ENCODE measurements around the gene PRRC2C.
"Not testable (repeated sequence)": the region's sequence is repeated elsewhere in the genome, so short reads cannot be mapped to it uniquely, and the experiment has no call there.

The PRRC2C gene

DNA sequence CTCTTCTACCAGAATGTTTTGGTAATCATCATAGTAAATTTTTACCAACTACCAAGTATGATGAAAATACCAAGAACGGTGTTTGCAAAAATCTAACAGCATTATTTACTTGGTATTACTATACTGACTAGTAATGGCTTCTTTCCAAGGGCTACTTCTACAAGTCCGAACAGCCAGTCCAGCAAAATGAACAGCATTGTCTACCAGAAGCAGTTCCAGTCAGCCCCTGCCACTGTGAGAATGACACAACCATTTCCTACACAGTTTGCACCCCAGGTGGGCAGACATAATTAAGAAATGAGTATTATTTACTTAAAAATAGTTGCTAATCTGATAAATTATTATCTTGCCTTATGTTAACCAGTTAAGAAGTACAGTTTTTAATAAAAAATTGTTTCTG, 102.9 kb downstream of the PRRC2C start:
- no peak for DNase-seq

DNA sequence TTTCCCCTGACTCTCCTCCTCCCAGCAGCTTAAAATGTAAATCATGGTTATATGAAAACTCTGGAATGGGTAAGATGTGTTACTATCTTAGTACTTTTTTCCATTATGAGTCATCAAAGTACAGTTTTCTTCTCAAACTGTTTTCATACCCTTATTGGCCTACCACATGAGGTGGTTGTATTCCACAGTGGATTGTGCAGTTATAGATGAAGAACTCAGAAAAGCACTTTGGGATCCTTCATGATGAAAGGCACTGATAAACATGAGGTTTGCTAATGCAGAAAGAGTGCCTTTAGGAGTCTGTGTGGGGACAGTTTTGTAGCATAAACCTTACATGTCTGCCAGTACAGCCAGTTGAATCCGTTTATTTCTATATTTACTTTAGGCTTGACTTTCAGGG, 104.7 kb downstream of the PRRC2C start:
- DNase-seq, result no peak

DNA sequence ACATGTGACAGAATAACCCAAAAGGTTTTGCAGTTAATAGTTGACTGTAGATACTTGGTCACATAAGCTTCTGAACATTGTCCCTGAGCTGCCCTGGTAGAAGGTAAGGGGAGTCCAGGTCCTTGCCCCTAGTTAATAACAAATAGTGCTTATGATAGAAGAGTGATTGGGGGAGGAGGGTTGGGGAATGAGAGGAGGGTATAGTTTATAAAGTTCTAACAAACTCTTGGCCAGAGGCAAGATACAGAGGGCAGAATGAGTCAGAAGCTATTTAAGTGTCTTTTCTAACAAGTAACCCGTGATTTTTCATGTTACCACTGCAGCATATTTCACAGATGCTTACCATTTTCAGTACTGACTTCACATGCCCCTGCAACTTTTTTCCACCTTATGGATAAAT, 110.0 kb downstream of the PRRC2C start:
- DNase-seq, result no peak

DNA sequence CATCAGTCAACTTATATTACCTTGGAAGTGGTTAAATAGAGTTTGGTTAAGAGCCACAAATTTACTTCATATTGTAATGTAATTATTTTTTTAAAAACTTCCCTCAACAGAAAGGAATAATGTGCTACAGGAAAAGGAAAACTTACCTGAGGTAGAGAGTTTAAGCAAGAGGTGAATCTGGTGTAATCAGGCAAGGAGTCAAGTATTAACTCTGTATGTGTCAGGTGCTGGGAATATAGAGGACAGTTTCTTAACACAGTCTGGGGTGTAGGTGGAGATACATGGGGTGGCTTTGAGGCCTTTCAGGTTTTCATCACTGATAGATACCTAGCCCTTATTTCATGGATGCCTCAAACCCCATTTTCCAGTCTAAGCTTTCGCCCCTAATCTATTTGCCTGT, 110.8 kb downstream of the PRRC2C start:
- no peak for DNase-seq

GRCh38 chr1:171596705-171597104, 111.4 kb downstream of the PRRC2C start:
- no peak for DNase-seq

- DNase-seq, result no peak
Measured at GRCh38 chr1:171597203-171597602, 111.9 kb downstream of the PRRC2C start.

- DNase-seq, result not testable (repeated sequence)
Measured at GRCh38 chr1:171600310-171600709, 115.0 kb downstream of the PRRC2C start.

GRCh38 chr1:171600862-171601261, 115.5 kb downstream of the PRRC2C start:
- DNase-seq, result no peak

DNA sequence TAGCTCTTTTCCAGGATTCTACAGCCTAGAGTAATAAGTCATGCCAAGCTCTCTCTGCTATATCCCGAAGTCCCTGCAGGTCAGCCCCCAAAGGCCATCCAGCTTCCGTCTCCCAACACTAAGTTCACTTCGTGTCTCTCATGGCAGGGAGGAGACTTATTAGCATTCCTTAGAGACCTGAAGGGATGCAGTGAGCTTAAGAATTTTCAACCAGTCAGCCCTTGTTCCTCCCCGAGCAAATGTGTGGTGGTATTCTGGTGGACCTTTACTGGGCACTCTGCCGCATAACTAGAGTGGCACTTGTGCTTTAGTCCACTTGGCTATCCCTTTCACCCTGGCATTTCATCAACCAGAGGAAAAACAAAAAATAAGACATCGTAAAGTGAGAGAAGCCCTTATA, 117.7 kb downstream of the PRRC2C start:
- not testable (repeated sequence) for DNase-seq

- no peak for DNase-seq
Measured at GRCh38 chr1:171606402-171606941, 121.1 kb downstream of the PRRC2C start.

GRCh38 chr1:171610385-171610784, 125.1 kb downstream of the PRRC2C start:
- no peak for DNase-seq

- no peak for DNase-seq
Measured at GRCh38 chr1:171611306-171611705, 126.0 kb downstream of the PRRC2C start.

GRCh38 chr1:171613282-171613681, 128.0 kb downstream of the PRRC2C start:
- no peak for DNase-seq

GRCh38 chr1:171615122-171615906, 130.0 kb downstream of the PRRC2C start:
- not testable (repeated sequence) for DNase-seq

GRCh38 chr1:171616586-171616985, 131.3 kb downstream of the PRRC2C start:
- no peak for DNase-seq

GRCh38 chr1:171622152-171622462, 136.8 kb downstream of the PRRC2C start, which contains the start of gene MYOCOS:
MYOCOS (plus strand) TSS chr1:171622243; CDS start chr1:171623884, 1,641 bp downstream.
- no peak for DNase-seq

GRCh38 chr1:171623651-171624331, 138.5 kb downstream of the PRRC2C start:
- DNase-seq, result no peak

GRCh38 chr1:171625225-171625624, 139.9 kb downstream of the PRRC2C start:
- no peak for DNase-seq

DNA sequence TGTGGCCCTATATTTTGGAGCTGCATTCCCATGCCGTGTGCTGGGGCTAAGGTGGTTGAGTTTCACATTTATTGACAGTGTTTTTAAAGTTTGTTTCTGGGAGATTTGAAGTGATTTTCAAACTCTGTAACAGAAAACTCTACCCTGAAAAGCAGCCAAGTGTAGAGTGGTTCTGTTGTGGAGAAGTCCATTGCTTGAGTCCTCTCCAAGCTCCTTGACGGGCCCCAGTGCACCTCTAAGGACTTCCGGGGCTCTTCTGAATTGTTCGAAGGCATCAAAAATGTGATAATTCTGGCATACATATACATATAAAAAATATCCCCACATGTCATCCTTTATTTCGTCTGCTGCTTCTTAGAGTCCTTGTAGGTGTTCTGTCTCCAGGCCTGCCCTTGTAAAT, 141.7 kb downstream of the PRRC2C start:
- no peak for DNase-seq

DNA sequence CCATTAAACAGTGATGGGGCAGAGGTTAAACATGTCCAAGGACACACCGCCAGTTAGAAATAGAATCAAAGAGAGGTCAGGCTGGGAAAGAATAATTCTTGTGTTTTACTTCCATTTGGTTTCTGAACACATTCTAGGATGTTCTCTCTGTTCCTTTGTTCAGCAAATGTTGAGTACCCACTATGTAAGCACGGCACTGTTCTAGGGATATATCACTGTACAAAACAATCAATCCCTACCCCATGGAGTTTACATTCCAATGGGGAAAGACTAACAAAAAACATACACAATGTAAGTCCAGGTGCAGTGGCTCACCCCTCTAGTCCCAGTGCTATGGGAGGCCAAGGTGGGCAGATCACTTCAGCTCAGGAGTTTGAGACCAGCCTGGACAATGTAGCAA, 142.9 kb downstream of the PRRC2C start:
- DNase-seq, result no peak

- DNase-seq, result no peak
Measured at GRCh38 chr1:171635661-171636060, 150.3 kb downstream of the PRRC2C start.

GRCh38 chr1:171636141-171636540, 150.8 kb downstream of the PRRC2C start:
- DNase-seq, result no peak

- no peak for DNase-seq
Measured at GRCh38 chr1:171637928-171638576, 152.7 kb downstream of the PRRC2C start.

DNA sequence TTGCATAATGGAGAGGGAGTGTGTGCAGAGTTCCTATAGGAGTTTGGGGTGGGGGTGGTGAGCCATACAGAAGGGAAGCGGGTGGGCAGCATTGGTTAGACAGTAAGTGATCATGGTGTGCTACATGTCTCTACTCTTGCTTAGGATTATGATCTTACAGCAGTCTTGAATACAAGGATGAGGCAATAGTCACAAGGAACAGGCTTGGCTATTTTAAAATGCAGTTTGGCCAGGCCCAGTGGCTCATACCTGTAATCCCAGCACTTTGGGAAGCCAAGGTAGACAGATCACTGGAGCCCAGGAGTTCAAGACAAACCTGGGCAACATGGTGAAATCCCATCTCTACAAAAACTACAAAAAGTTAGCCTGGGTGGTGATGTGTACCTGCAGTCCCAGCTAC, 154.9 kb downstream of the PRRC2C start:
- DNase-seq, result no peak
